ENCODE results near the gene HOXD11. TPM values are rescaled to one million over a fixed set of nuclear protein-coding genes. Genes with fewer than 3 reads are reported as not detected.

The HOXD11 gene
- total and polyA plus RNA-seq, 8 donors: not detected

GRCh38 chr2:176115883-176116813, 9.1 kb downstream of the HOXD11 start, which contains the start of gene HOXD10:
TSS of gene HOXD10 (plus strand) at chr2:176116778. CDS start at chr2:176116834, 56 bp downstream.
- peak within 1 kb of the TSS in 1 of 4 donors; percentile 2 for H3K4me3 ChIP-seq
- peaks cover 51 to 100% (median 95%) of the 10 kb centered on the region in 3 donors for H3K27me3 ChIP-seq
- H3K9me3 ChIP-seq: peaks cover 0 to 12% (median 0%) of the 10 kb centered on the region in 4 donors
- DNase-seq: peak in 1 of 2 donors; percentile 71
- intact Hi-C loops (cut with DNase I; ENCODE audit: low total_unique reads): no loop called here
- H3K36me3 ChIP-seq: no peaks in the 10 kb centered on the region
- no peak within 1 kb of the TSS for H3K27ac ChIP-seq
- peaks cover 0 to 12% (median 5%) of the 10 kb centered on the region in 4 donors for H3K4me1 ChIP-seq
- 5 to 12% (median 10%) methylated on average over 50 to 66 of the region's 66 CpGs for WGBS, 5 donors
- no peak for TF ChIP-seq CTCF (IDR thresholded peaks at IDR 0.05)
- TF ChIP-seq POLR2AphosphoS5 (IDR thresholded peaks at IDR 0.05): no peak
- no peak for TF ChIP-seq EP300 (IDR thresholded peaks at IDR 0.05)
- TF ChIP-seq POLR2A (IDR thresholded peaks at IDR 0.05): no peak

- Histone ChIP-seq H3K27me3 (peaks cover 55 to 100% (median 95%) of the 10 kb centered on the region in 3 donors), H3K27ac (no peak overlapping the region), H3K36me3 (no peaks in the 10 kb centered on the region), H3K4me3 (no peak overlapping the region), H3K9me3 (peaks cover 0 to 12% (median 5%) of the 10 kb centered on the region in 4 donors), H3K4me1 (peaks cover 2 to 16% (median 5%) of the 10 kb centered on the region in 4 donors)
- intact Hi-C loops (cut with DNase I; ENCODE audit: low total_unique reads): no loop called here
- no peak for DNase-seq
- WGBS, 5 donors: 16 to 33% (median 21%) methylated on average over 24 to 40 of the region's 40 CpGs
- TF ChIP-seq POLR2A (IDR thresholded peaks at IDR 0.05): no peak
- no peak for TF ChIP-seq CTCF (IDR thresholded peaks at IDR 0.05)
Measured at GRCh38 chr2:176117162-176117822, 10.2 kb downstream of the HOXD11 start.

- no peak overlapping the region for H3K27ac ChIP-seq
- H3K4me1 ChIP-seq: peaks cover 8 to 22% (median 11%) of the 10 kb centered on the region in 4 donors
- H3K4me3 ChIP-seq: no peak overlapping the region
- WGBS, 5 donors: 10 to 15% (median 10%) methylated on average over 11 of the region's 11 CpGs
- intact Hi-C loops (cut with DNase I; ENCODE audit: low total_unique reads): no loop called here
- DNase-seq: no peak
- TF ChIP-seq POLR2A (IDR thresholded peaks at IDR 0.05) (no peak), CTCF (IDR thresholded peaks at IDR 0.05) (no peak), EP300 (IDR thresholded peaks at IDR 0.05) (no peak), POLR2AphosphoS5 (IDR thresholded peaks at IDR 0.05) (no peak)
- no peaks in the 10 kb centered on the region for H3K36me3 ChIP-seq
- peaks cover 55 to 100% (median 95%) of the 10 kb centered on the region in 3 donors for H3K27me3 ChIP-seq
- H3K9me3 ChIP-seq: peaks cover 0 to 17% (median 6%) of the 10 kb centered on the region in 4 donors
Measured at GRCh38 chr2:176117823-176118371, 10.8 kb downstream of the HOXD11 start.

Data from stomach (tissue), 9 donors.